ENCODE results near the gene DUSP5.

The DUSP5 gene

GRCh38 chr10:110499796-110500514 is 2.2 kb downstream of the DUSP5 start:
- Mint-ChIP-seq H3K9me3 (no peaks in the 10 kb centered on the region), H3K27me3 (no peaks in the 10 kb centered on the region), H3K36me3 (ENCODE audit: insufficient read depth) (peaks cover 62% of the 10 kb centered on the region), H3K4me1 (ENCODE audit: low read depth in 2 of 2) (peaks cover 72 to 84% of the 10 kb centered on the region in 2 donors), H3K27ac (peak overlapping the region; percentile 86 to 95), H3K4me3 (peak overlapping the region; percentile 86 to 94)
- DNase-seq (no peak), ATAC-seq (replicated peaks) (no peak)

DNA sequence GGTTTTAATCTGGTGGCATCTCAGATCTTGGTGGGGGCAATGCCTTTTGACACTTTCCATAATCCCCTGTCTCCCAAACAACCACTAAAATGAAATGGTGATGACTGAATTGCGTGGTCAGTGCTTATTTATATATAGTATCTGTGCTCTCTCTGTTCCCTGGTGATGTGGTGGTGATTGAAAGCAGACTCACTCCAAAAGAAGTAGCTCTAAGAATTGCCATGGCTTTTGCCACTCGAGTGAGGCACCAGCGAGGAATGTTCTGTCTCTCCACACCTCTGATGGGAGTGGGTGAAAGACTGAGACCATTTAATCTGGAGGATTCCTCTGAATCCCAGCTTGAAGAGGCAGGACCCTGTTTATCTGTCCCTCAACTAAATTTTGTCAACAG is 2.8 kb downstream of the DUSP5 start:
- Mint-ChIP-seq H3K9me3 (no peaks in the 10 kb centered on the region), H3K4me1 (ENCODE audit: low read depth in 2 of 2) (peaks cover 76 to 85% of the 10 kb centered on the region in 2 donors), H3K4me3 (peak overlapping the region; percentile 86 to 94), H3K27ac (peak overlapping the region; percentile 86 to 95), H3K36me3 (ENCODE audit: insufficient read depth) (peaks cover 65% of the 10 kb centered on the region), H3K27me3 (no peaks in the 10 kb centered on the region)
- ATAC-seq (replicated peaks) (no peak), DNase-seq (no peak)

DNA sequence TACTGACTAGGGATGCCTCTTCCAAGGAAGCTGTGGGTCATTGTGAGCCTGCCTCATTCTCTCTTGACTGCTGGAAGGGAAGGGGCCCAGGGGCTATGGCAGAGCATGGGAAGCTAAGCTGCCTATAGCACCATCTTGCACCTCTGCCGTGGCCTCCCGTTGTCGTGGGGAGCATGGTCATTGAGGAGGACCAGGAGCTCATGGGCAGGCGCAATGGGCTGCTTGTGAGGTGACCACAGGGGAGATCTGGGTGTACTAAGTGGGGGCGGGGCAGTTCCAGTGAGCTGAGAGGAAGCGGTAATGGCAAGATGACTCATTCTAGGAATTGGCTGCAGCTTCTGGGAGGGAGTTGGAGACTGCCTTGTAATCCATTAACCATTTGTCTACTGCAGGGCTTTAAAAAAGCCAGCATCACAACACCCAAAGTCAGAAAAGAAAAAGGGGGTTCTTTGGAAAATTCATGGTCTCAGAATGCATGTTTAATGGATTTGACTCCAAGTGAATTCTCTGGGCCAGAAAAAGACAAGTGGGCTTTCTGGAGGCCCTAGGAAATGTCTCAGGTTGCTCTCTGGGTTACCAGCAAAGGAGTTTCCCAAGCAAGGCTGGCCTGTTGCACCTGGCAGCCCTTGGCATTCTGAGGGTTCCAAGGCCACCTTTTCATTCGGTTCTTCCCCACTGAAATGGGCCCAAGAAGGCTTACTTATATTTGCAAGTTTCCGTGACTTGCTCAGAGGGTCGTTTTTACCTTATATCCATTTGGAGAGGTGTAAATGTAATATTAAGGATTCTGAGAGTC is 3.6 kb downstream of the DUSP5 start:
- no peaks in the 10 kb centered on the region for H3K9me3 Mint-ChIP-seq

GRCh38 chr10:110502072-110502845 is 4.6 kb downstream of the DUSP5 start:
- DNase-seq (no peak), ATAC-seq (replicated peaks) (no peak)
- H3K27me3 Mint-ChIP-seq, result no peaks in the 10 kb centered on the region
- peaks cover 72% of the 10 kb centered on the region for H3K36me3 Mint-ChIP-seq (ENCODE audit: insufficient read depth)
- peak overlapping the region; percentile 86 to 94 for H3K4me3 Mint-ChIP-seq
- no peaks in the 10 kb centered on the region for H3K9me3 Mint-ChIP-seq
- H3K4me1 Mint-ChIP-seq (ENCODE audit: low read depth in 2 of 2), result peaks cover 71 to 73% of the 10 kb centered on the region in 2 donors
- peak overlapping the region; percentile 95 to 96 for H3K27ac Mint-ChIP-seq

More for the DNA sequence above, 3.6 kb downstream of the DUSP5 start:
- Mint-ChIP-seq H3K27ac (peak overlapping the region; percentile 95 to 96), H3K36me3 (ENCODE audit: insufficient read depth) (peaks cover 67% of the 10 kb centered on the region), H3K27me3 (no peaks in the 10 kb centered on the region), H3K4me3 (peak overlapping the region; percentile 86 to 94), H3K4me1 (ENCODE audit: low read depth in 2 of 2) (peaks cover 74 to 77% of the 10 kb centered on the region in 2 donors)
- ATAC-seq (replicated peaks) (no peak), DNase-seq (no peak)

DNA sequence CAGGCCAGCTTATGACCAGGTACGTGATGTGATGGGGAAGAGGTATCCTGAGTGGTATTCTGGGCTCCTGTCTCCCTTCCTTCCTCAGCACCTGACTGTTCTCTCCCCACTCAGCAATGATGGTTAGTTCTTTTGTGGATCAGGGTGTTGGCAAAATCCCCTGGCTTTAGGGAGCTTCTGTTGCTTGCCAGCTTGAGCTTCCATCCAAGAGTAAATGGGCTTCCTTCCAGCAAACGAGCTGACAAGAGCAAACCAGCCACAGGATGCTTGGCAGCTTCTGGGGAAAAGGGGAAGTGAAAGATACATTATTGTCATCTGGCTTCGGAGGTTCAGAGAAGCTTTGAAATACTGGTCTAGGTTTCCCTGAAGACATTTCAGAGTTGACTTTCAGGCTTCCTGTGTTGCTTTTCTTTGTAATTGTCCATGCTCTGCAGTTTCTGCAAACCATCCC is 5.2 kb downstream of the DUSP5 start:
- no peaks in the 10 kb centered on the region for H3K27me3 Mint-ChIP-seq
- H3K36me3 Mint-ChIP-seq (ENCODE audit: insufficient read depth), result peaks cover 69% of the 10 kb centered on the region
- peak overlapping the region; percentile 86 to 94 for H3K4me3 Mint-ChIP-seq
- ATAC-seq (replicated peaks), result no peak
- no peak for DNase-seq
- no peaks in the 10 kb centered on the region for H3K9me3 Mint-ChIP-seq
- H3K4me1 Mint-ChIP-seq (ENCODE audit: low read depth in 2 of 2), result peaks cover 71 to 72% of the 10 kb centered on the region in 2 donors
- peak overlapping the region; percentile 95 to 96 for H3K27ac Mint-ChIP-seq

DNA sequence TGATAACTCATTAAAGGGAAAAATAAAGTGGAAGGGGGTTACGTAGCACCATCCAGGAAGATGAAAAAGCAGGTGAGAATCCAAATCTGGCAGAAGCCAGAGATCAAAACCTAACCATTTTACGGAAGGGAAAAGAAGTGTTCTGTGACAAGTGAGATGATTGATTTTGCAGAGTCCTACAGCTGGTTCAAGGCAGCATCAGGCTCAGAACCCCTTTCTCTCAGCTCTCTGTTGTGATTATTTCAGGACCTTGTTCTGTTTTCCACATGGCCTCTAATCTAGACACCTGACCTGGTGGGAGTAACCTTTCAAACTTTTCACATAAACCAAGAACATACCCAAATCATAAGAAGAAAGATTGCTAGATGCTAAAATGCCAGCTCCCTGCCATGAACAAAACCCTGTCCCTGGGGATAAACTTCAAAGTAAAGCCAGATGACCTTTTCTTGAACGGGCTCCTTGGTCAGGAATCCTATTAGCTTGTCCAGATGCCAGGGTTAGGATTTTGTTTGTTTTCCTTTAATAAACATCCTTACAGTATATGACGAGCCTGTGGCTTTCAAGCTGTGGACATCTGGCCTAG is 5.9 kb downstream of the DUSP5 start:
- no peak for DNase-seq
- Mint-ChIP-seq H3K4me1 (ENCODE audit: low read depth in 2 of 2) (peaks cover 69 to 73% of the 10 kb centered on the region in 2 donors), H3K9me3 (no peaks in the 10 kb centered on the region), H3K36me3 (ENCODE audit: insufficient read depth) (peaks cover 72% of the 10 kb centered on the region), H3K27me3 (no peaks in the 10 kb centered on the region), H3K4me3 (peak overlapping the region; percentile 86 to 94), H3K27ac (peak overlapping the region; percentile 95 to 96)
- no peak for ATAC-seq (replicated peaks)

DNA sequence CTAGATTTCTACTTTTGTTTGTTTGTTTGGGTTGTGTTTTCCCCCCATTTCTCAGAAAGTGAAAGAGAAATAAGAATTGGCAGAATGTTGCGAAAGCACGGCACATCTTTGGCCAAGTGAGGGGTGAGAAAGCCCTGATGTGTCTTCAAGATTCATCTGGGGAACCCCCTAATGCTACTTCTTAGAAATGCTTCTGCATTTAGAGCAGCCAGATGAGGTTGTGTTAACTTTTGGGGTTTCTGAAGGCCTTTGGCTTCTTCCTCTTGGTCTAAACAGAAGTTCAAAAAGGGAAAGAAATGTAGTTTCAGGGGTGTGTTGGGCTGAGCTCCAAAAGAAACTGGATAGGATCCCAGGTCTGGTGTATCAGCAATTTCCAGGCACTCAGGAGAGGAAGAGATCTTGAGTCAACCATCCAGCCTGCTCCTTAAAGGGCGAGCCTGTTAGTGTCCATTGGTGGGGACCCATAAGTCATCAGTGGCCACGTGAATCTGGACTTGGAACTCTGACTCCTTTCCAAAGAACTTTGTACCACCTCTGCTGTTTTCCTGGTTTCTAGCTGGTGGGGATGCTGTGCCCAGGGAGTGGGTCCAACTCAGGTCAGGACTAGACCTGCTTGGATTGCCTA is 6.5 kb downstream of the DUSP5 start:
- ATAC-seq (replicated peaks) (peak; percentile 89), DNase-seq (peak; percentile 63 to 68 (median 64))
- no peaks in the 10 kb centered on the region for H3K27me3 Mint-ChIP-seq
- peaks cover 63 to 68% of the 10 kb centered on the region in 2 donors for H3K4me1 Mint-ChIP-seq (ENCODE audit: low read depth in 2 of 2)
- no peaks in the 10 kb centered on the region for H3K9me3 Mint-ChIP-seq
- peak overlapping the region; percentile 86 to 94 for H3K4me3 Mint-ChIP-seq
- peaks cover 72% of the 10 kb centered on the region for H3K36me3 Mint-ChIP-seq (ENCODE audit: insufficient read depth)
- H3K27ac Mint-ChIP-seq, result peak overlapping the region; percentile 95 to 96

- Mint-ChIP-seq H3K4me1 (ENCODE audit: low read depth in 2 of 2) (peaks cover 52 to 58% of the 10 kb centered on the region in 2 donors), H3K27ac (peak overlapping the region; percentile 95 to 96), H3K9me3 (no peaks in the 10 kb centered on the region), H3K36me3 (ENCODE audit: insufficient read depth) (peaks cover 72% of the 10 kb centered on the region), H3K27me3 (no peaks in the 10 kb centered on the region), H3K4me3 (peak overlapping the region; percentile 86 to 94)
- DNase-seq, result no peak
- ATAC-seq (replicated peaks), result no peak
These were observed 7.5 kb downstream of the DUSP5 start for GRCh38 chr10:110505130-110505770.

- no peak for DNase-seq
- H3K9me3 Mint-ChIP-seq, result no peaks in the 10 kb centered on the region
- H3K27me3 Mint-ChIP-seq, result no peaks in the 10 kb centered on the region
- peaks cover 40 to 49% of the 10 kb centered on the region in 2 donors for H3K4me1 Mint-ChIP-seq (ENCODE audit: low read depth in 2 of 2)
- H3K36me3 Mint-ChIP-seq (ENCODE audit: insufficient read depth), result peaks cover 81% of the 10 kb centered on the region
- no peak overlapping the region for H3K4me3 Mint-ChIP-seq
- H3K27ac Mint-ChIP-seq, result peak overlapping the region; percentile 95 to 96
- no peak for ATAC-seq (replicated peaks)
These were observed 8.7 kb downstream of the DUSP5 start for GRCh38 chr10:110506448-110506847.

DNA sequence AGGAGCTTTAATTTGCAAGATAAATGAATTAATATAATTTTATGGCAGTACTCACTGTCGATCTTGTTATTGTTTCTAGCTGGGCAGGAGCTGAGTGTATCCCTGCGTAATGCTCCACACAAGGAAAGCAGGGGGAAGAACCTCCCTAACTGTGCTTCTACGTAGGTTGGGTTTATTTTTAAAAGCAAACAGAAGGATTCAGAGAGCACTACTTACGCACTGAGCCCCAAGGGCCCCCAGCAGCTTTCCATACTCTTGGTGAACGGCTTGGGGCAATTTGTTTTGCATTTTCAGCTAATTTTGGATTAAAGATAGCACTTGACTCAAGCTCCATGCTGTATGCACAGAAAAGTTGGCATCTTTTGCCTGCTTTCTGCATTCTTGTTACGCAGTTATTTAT is 9.6 kb downstream of the DUSP5 start:
- H3K27ac Mint-ChIP-seq, result peak overlapping the region; percentile 36 to 82
- peaks cover 86% of the 10 kb centered on the region for H3K36me3 Mint-ChIP-seq (ENCODE audit: insufficient read depth)
- H3K27me3 Mint-ChIP-seq, result no peaks in the 10 kb centered on the region
- peaks cover 31 to 43% of the 10 kb centered on the region in 2 donors for H3K4me1 Mint-ChIP-seq (ENCODE audit: low read depth in 2 of 2)
- ATAC-seq (replicated peaks), result no peak
- DNase-seq, result no peak
- H3K9me3 Mint-ChIP-seq, result no peaks in the 10 kb centered on the region
- H3K4me3 Mint-ChIP-seq, result no peak overlapping the region

DNA sequence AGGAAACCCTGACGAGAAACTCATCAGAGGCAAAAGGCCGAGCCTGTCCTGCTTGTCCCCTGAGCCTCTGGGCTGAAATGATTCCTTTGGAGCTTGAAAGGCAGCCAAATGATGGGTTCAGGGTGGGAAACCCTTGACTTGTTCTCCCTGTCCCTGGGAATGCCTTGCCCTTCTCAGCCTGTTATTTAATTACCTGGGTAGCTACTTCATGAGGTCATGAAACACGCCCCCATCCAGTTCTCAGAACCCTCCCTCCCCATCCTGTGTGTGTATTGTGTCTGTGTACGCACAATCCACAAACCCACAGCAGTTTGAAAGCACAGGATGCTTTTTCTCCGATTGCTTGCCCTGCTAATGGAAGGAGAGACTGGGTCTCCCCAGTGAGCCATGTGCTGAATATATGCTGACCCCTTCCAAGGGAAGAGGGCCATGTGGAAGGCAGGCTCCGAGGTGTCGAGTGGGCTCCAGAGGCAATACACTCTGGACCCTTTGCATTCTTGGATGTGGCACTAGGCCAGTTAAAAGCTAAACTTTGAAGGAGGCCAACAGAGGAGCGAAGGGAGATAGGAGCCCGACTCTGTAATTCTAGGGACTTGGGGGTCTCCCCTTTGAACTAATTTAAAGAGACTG is 10.6 kb downstream of the DUSP5 start:
- DNase-seq, result no peak
- peak overlapping the region; percentile 32 to 36 for H3K27ac Mint-ChIP-seq
- no peak overlapping the region for H3K4me3 Mint-ChIP-seq
- H3K27me3 Mint-ChIP-seq, result no peaks in the 10 kb centered on the region
- H3K36me3 Mint-ChIP-seq (ENCODE audit: insufficient read depth), result peaks cover 81% of the 10 kb centered on the region
- peaks cover 22 to 34% of the 10 kb centered on the region in 2 donors for H3K4me1 Mint-ChIP-seq (ENCODE audit: low read depth in 2 of 2)
- ATAC-seq (replicated peaks), result no peak
- no peaks in the 10 kb centered on the region for H3K9me3 Mint-ChIP-seq

All from effector memory CD8-positive, alpha-beta T cell (primary cell).